ENCODE data around the gene VSTM5. TPM values are rescaled to one million over a fixed set of nuclear protein-coding genes. Genes with fewer than 3 reads are reported as not detected.
"Not testable (repeated sequence)": the region's sequence is repeated elsewhere in the genome, so short reads cannot be mapped to it uniquely, and the experiment has no call there.

The VSTM5 gene
- total and polyA plus RNA-seq, 8 donors: 0.31 to 6.2 (median 0.83) TPM; not detected in 2

DNA sequence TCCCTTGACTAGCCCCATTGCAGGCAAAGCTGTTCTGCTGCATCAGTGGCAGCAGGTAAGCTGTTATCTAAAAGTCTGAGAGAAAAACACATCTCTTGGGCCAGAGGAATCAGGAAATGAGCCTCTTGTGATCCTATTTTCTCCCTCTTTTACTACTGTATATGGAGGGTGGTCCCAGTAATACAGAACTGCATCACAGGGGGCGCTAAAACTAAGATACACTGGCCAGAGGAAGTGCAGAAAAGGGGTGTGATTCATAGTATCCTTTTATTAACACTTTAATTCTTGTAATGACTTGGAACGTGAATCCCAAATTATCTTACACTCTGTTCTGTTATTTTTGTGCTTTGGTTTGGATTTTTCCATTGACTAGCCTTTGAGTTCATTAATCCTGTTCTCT is 75.1 kb downstream of the VSTM5 start:
- TF ChIP-seq POLR2A (IDR thresholded peaks at IDR 0.05) (no peak), POLR2AphosphoS5 (IDR thresholded peaks at IDR 0.05) (no peak), CTCF (IDR thresholded peaks at IDR 0.05) (no peak), EP300 (IDR thresholded peaks at IDR 0.05) (no peak)
- no peaks in the 10 kb centered on the region for H3K9me3 ChIP-seq
- intact Hi-C loops (cut with DNase I; ENCODE audit: low total_unique reads): no loop called here
- no peaks in the 10 kb centered on the region for H3K27me3 ChIP-seq
- DNase-seq: no peak
- no peak overlapping the region for H3K4me3 ChIP-seq
- WGBS, 5 donors: 45 to 61% (median 54%) methylated on average over 2 of the region's 2 CpGs
- H3K36me3 ChIP-seq: no peaks in the 10 kb centered on the region
- H3K4me1 ChIP-seq: no peaks in the 10 kb centered on the region
- no peak overlapping the region for H3K27ac ChIP-seq

DNA sequence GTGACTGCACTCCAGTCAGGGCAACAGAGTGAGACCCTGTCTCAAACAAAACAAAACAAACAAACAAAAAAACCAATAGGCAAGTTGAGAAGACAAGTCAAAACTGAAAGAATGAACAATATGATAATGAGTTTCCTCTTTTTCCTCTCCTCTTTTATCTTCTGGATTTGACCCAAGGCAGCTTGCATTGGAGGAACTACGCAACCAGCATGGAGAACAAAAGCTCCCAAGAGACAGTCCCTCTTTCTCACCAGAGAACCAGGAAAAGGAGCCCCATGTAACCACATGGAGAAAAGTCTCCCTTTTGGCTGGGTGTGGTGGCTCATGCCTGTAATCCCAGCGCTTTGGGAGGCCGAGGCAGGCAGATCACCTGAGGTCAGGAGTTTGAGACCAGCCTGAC is 75.9 kb downstream of the VSTM5 start:
- H3K36me3 ChIP-seq; H3K27ac ChIP-seq; H3K27me3 ChIP-seq; DNase-seq; H3K4me3 ChIP-seq; intact Hi-C loops (cut with DNase I; ENCODE audit: low total_unique reads); H3K9me3 ChIP-seq; H3K4me1 ChIP-seq: not testable (repeated sequence)
- WGBS, 5 donors: 82 to 95% (median 91%) methylated on average over 1 to 3 of the region's 3 CpGs

DNA sequence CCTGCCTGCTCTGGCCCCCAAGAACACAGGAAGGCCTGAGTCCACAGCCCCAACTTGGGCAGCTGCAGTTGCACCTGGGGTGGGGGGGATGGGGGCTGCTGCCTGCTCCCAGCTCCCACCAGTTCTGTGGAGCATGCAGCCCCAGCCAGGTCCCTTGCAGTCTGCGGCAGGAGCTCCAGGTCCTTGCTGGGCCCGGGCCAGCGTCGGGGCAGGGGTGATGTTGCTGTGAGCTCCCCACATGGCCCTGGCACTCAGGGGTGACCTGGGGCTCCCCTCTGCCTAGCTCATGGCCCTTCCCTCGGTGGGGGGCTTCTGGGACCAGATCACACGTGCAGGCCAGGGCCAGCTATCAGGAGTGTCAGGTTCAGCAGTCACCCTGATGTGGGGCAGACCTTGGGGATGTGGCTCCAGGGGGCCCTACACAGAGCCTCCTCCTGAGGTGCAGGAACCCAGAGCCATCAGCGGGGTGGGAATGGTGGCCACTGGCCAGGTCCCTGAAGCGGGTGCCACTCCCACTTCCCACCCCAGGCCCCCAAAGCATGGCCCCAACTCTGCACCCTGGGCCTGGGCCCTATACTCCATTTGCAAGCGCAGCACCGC is 76.7 kb downstream of the VSTM5 start:
- TF ChIP-seq EP300 (IDR thresholded peaks at IDR 0.05) (no peak), CTCF (IDR thresholded peaks at IDR 0.05) (no peak), POLR2AphosphoS5 (IDR thresholded peaks at IDR 0.05) (no peak), POLR2A (IDR thresholded peaks at IDR 0.05) (no peak)
- Histone ChIP-seq H3K27me3 (no peaks in the 10 kb centered on the region), H3K4me3 (no peak overlapping the region), H3K9me3 (no peaks in the 10 kb centered on the region), H3K4me1 (no peaks in the 10 kb centered on the region), H3K36me3 (no peaks in the 10 kb centered on the region), H3K27ac (no peak overlapping the region)
- WGBS, 5 donors: 90 to 100% (median 93%) methylated on average over 5 to 10 of the region's 10 CpGs
- intact Hi-C loops (cut with DNase I; ENCODE audit: low total_unique reads): no loop called here
- DNase-seq: no peak

- intact Hi-C loops (cut with DNase I; ENCODE audit: low total_unique reads): no loop called here
- no peaks in the 10 kb centered on the region for H3K9me3 ChIP-seq
- no peak for TF ChIP-seq CTCF (IDR thresholded peaks at IDR 0.05)
- TF ChIP-seq POLR2AphosphoS5 (IDR thresholded peaks at IDR 0.05): no peak
- no peak for TF ChIP-seq EP300 (IDR thresholded peaks at IDR 0.05)
- no peak for TF ChIP-seq POLR2A (IDR thresholded peaks at IDR 0.05)
Measured at GRCh38 chr11:93773045-93773477, 77.4 kb downstream of the VSTM5 start.

DNA sequence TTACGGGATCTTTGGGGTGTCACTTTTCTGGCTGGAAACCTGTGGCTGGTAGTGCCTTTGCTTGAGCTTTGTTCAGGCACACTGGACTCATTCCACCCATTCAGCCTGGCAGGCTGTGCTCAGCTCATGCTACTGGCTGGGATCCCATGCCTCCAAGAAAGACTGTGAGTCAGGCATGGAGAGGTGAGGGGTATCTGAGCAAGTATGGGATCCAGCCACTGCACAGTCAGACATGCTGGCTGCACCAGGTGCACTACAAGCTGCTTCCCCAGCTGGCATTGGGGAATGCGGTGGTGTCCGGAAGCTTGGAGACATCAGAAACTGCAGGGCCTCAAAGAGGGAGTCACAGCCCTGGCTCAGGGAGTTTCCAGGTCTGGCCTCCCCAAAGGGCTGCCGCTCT is 78.3 kb downstream of the VSTM5 start:
- TF ChIP-seq POLR2A (IDR thresholded peaks at IDR 0.05) (no peak), POLR2AphosphoS5 (IDR thresholded peaks at IDR 0.05) (no peak), EP300 (IDR thresholded peaks at IDR 0.05) (no peak), CTCF (IDR thresholded peaks at IDR 0.05) (no peak)
- 88 to 99% (median 97%) methylated on average over 4 of the region's 4 CpGs for WGBS, 5 donors
- Histone ChIP-seq H3K4me3 (no peak overlapping the region), H3K4me1 (no peaks in the 10 kb centered on the region), H3K36me3 (no peaks in the 10 kb centered on the region), H3K9me3 (no peaks in the 10 kb centered on the region), H3K27ac (no peak overlapping the region), H3K27me3 (no peaks in the 10 kb centered on the region)
- intact Hi-C loops (cut with DNase I; ENCODE audit: low total_unique reads): no loop called here
- no peak for DNase-seq

More at GRCh38 chr11:93773045-93773477, 77.4 kb downstream of the VSTM5 start:
- Histone ChIP-seq H3K36me3 (no peaks in the 10 kb centered on the region), H3K4me3 (no peak overlapping the region), H3K27me3 (no peaks in the 10 kb centered on the region), H3K27ac (no peak overlapping the region), H3K4me1 (no peaks in the 10 kb centered on the region)
- WGBS, 5 donors: 70 to 88% (median 84%) methylated on average over 3 of the region's 3 CpGs
- no peak for DNase-seq

Data from stomach (tissue), 9 donors.